HG03442 (cell line): Measurements from ENCODE around the gene MAGEB17.
"Not testable (repeated sequence)": the region's sequence is repeated elsewhere in the genome, so short reads cannot be mapped to it uniquely, and the experiment has no call there.

ENCODE experiments used
- ATAC-seq: cut with Tn5 transposase; IDR thresholded peaks from one replicate; pipeline ENCODE4 v1.9.1; 2021; ENCODE audit warnings: mild to moderate bottlenecking, moderate library complexity; ENCODE audit not compliant: unreplicated experiment

The MAGEB17 gene, protein sequence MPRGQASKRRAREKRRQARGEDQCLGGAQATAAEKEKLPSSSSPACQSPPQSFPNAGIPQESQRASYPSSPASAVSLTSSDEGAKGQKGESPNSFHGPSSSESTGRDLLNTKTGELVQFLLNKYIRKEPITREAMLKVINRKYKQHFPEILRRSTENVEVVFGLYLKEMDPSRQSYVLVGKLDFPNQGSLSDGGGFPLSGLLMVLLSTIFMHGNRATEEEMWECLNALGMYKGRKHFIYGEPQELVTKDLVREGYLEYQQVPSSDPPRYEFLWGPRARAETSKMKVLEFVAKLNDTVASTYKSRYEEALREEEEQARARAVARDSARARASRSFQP

DNA sequence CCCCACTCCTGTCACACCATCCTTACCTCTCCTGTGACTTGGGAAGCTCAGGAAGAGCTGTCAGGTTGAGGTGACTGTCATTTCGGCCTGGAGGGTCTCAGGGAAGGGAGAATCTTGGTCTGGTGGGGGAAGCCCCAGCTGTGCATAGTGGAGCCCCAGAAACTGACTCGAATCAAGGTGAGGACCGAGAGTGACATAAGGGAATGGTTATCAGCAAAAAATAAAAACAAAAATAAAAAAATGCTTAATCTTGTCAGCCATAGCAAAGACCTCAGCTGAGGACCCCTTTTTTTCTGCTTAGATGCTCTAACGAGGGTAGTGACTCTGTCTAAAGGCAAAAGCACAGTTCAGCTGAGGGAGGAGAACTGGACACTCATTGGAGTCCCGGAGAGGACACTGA lies at the start of gene MAGEB17:
TSS of gene MAGEB17 (plus strand) at position 301 of the 400 bp plus-strand sequence. CDS start 2,902 bp downstream, outside the sequence.
- ATAC-seq, result no peak

DNA sequence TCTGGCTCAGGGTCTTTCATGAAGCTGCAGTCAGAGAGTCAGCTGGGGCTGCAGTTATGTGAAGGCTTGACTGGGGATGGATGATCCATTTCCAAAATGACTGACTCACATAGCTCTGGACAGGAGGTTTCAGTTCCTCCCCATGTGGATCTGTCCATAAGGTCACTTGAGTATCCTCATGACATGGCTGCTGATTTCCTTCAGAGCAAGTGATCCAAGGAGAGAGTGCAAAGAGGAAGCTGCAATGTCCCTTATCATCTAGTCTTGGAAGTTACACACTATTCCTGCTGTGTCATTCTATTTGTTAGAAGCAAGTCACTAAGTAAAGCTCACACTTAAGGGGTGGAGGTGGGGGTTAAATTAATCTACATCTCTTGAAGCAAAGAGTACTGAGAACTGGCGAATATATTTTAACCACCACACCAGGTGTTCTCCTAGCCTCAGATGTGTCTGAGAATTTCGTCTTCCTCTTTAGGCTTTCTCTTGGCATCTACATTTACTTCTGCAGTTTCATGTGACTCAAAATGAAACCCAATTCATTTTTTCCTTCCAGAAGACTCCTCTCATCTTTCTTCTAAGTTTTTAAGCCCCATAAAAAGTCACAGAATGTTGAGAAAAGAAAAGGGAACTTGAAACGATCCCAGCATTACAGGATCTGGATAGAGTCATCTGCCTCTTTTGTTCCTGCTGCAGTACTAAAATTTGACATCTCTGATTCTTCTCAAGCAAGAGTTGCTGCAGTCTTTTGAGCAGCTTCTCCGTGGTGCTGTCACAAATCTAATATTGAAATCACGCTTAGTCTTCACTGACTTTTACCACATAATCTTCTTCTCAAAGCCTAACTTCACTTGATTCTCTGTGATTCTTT lies 47.7 kb upstream of the MAGEB17 start:
- ATAC-seq, result peak; percentile 85

DNA sequence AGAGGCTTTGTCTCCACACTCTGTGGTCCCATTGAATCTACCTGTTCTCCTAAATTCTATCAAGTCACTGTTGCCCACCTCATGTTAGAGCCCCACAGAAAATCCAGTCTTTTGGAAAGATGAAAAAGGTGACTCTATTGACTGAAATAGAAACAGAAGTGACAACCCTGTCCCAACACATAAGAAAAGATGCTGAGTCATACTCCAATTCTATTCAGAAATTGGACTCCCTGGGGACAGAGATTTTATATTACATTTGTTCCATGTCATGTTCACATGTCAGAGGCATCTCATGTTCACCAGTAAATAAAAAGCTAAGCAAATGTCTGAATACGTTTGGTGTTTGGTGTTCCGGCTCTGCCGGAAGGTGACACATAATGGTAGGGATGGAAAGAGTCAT lies 46.9 kb upstream of the MAGEB17 start:
- ATAC-seq, result no peak

DNA sequence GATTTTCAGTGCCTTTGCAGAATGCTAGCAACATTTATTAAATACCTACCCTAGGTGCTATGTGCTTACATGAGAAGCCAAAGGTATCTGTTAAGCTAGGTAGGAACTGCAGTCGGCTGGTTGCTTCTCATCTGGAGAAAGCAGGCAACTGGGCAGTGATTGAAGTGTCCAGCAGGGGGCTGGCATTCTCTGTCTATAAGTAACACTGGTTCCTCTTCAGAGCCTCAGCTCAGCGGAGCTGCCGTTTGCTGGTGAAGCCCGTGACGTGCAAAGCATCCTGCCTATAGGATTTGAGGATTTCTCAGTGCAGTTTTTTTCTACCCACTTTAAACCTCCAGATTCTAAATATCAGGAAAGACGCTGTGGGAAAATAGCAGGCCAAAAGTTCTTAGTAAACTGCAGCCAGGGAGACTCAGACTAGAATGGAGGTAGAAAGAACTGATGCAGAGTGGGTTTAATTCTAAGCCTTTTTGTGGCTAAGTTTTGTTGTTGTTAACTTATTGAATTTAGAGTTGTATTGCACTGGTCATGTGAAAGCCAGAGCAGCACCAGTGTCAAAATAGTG lies 44.0 kb upstream of the MAGEB17 start, which contains the start of gene GRPR:
TSS of gene GRPR (plus strand) at position 344 of the 565 bp plus-strand sequence. CDS start 389 bp downstream, outside the sequence.
- ATAC-seq, result peak; percentile 56

DNA sequence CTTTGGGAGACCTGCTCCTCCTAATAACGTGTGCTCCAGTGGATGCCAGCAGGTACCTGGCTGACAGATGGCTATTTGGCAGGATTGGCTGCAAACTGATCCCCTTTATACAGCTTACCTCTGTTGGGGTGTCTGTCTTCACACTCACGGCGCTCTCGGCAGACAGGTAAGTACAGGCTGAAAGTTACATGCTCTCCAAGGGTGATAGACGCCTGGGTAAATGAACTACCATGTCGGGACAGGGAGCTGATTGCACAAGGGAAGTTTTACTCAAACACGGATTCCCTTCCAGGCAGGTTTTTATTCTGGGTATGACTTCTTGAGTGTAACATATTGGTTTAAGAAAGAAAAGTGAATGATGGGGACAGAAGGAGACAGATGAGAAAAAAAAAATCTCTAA lies 43.1 kb upstream of the MAGEB17 start:
- no peak for ATAC-seq

DNA sequence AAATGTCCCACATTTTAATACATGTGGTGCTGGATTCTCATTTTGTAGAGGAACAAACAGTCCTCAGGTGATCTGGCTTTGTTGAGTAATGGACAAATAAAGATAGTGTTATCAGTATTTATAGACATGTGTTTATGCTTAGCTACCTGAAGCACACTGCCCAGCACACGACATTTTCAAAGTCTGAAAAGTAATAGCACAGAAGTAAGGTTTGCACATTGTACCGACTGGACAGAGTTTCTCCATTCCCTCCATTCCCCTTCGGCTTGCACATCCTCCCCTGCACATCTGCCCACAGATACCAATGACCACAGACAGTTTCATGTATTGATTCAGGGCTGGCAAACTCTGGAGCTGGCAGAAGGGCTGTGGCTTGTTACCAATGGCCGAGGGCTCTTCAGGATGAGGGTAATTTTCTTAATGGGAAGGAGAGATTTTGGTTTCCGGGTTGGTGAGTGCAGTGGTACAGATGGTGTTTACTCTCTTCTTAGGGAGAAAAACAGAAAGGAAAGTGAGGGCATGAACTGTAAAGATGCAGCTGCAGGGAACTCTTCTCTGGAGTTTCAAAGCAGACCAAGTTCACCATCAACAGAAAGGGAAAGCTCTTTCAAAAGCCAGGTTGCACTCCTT lies 41.6 kb upstream of the MAGEB17 start:
- no peak for ATAC-seq

DNA sequence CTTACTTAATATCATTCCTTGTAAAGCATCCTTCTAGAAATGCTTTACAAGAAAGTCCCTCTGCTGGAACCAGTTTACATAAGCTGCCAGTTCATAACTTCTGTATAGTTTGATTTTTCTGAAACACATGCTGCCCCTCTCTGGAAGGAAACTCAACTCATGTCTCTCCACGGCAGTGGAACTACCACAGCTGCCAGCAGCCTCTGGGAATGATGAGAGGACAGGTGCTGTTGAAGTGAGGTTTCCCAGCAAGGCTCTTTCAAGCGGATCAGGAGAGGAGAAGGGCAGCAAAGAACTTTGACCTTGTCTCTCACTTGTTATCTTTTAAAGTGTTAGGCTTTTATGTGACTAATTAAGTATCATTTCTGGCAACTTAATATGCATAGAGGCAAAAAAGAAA lies 36.6 kb upstream of the MAGEB17 start:
- no peak for ATAC-seq

DNA sequence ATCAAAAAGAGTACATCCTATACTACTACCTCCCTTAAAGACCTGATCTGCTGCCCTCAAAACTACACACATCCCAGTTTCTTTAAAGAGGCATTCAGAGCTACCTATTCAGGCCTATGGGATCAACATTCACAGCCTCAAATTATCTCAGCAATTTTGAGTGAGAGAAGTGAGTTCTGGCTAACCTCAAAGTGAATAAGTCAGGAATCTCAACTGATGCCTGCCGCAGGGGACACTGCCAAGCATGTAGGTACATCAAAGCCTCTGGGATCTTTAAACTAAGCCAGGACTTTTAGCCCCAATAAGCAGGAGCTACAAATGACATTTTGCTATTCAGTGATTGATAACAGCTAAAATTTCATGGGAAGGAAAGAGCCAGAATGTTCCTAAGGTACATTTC lies 32.3 kb upstream of the MAGEB17 start:
- no peak for ATAC-seq

DNA sequence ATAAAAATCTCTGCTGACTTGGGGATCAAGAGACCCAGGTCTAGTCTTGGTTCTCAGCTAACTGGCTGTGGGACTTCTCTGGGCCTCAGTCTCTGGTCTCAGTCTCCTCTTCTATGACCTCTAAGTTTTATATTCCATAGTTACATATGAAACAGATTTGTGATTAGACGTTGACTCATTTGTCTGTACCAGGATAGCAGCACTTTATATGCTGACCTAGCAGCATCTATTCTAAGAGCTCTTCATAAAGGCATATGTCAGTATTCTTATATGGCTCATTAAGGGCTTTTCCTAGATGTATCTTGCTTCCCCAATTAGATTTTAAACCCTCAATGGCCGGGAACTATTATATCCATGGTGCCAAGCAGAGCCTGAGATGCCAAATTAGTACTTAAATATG lies 31.2 kb upstream of the MAGEB17 start:
- no peak for ATAC-seq

DNA sequence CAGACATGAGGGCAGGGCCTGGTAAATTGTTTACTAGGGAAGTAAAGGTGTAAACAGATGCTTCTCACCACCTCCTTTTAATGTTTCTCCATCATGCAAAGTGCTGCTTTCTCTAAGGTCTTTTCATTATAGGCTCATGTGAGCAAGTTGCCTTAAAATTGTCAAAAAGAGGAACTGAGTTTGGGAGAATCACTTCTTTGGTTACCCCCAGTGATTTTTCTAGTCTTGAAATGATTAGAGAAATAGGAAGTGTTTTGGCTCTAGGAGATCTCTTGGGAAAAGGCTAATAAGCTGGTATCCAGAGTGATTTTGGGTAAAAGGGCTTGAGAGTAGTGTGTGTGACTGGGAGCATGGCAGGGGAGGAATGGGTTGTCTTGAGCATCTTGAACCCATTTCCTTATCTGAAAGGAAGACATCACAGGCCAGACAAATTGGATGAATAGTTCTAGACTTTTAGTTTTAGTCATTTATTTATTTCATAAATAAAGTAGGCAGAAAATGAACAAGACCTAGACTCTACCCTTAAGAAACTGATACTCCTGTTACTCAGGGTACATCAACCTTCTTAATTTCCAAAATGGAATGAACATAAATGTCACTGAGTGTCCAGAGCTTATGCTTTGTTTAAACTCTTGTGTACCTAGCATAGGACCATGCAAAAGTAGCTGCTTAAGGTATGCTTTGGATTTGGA lies 29.7 kb upstream of the MAGEB17 start:
- ATAC-seq, result peak; percentile 58

DNA sequence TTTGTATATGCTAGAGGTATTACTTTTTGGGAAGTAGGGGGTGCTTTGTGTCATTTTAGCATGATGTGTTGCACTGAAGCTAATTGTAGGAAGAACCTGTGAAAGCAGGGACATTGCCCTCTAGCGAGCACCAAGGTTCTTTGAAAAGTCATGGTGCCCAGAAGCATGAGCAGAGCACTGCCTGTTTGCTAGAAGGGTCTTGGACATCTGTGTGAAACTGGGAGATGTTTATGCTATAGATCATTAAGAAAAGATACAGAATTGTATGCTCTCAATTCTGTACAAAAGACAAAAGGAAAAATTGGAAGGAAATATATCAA lies 29.2 kb upstream of the MAGEB17 start:
- ATAC-seq, result peak; percentile 35

DNA sequence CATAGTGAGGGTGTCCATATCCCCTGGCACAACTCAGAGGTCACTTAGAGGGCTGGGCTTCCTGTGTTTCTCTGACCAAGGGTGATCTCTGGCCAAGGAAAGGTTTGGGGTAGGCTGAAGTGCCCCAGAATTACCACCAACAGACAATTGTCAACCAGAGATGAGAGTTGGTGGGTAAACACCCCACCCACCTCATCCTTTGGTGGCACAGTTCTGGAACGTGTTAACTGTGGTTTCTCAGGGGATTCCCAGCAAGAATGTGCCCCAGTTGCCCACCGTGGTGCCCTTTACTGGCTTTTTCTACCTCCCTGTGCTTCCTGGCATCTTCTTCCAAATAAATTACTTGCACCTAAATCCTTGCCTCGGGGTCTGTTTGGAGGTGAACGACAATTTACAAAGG lies 26.8 kb upstream of the MAGEB17 start:
- no peak for ATAC-seq

DNA sequence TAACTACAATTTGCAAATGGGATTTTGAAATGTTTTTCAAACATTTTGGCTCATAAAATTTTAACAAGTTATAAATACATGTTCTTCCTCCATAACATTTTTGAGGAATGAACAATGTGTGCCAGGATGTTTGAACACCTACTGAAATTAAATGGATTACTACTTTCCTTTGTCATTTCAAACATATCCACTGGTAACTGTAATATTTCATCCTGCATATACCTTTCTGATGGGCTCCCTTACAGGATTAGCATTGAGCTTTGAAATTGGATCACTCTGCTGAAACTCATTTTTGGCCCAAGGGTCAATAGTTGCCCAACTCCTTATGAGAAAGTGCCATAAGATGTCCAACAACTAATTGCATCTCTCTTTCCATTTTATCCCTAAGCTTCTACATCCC lies 26.3 kb upstream of the MAGEB17 start:
- ATAC-seq, result no peak

DNA sequence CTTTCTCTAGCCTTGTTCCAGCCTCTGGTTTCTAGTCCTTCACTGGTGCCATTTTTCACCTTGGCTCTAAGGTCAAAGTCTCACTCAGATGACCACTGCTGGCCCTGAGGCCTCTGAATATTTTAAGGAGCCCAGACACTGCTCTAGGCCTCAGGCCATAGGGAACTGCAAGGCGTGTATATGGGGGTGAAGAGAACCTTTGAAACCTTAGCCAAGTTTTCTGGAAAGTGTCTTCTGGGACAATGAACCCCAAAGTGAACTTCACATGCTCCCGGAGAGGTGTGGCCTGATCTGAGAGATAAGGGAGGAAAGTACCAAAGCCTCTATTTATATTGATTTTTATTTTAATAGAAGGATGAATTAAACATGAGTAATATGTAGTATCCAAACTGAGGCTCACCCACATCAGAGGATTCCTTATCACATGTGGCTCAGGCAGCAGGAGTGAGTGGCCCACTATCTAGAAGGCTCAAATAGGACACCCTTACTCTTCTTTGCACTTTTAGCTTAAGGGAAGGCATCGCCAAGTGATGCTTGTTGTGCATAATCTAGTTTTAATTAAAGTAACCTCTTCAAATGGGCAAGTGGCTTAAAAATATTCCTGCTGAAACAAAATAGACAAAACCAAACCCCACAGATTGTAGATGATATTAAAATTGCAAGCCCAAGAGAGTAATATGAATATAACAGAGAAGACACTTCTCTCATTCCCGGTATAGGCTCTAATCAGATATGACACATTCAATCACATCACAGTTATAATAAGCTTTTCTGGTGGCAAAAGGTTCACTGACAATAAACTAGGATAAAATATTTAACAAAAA lies 25.6 kb upstream of the MAGEB17 start:
- ATAC-seq, result no peak

DNA sequence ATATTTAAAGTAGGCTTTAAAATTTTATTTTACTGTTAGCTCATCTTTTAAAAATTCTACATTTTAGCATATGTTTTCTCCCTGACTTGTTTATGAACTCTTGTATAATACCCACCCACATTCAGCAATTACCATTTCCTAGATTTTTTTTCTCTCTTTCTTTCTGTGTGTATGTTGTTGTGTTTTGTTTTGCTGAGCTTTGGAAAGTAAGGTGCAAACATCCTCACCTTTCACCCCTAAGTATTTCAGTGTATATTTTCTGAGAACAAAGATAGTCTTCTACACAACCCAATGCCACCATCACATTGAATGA lies 25.1 kb upstream of the MAGEB17 start:
- no peak for ATAC-seq

DNA sequence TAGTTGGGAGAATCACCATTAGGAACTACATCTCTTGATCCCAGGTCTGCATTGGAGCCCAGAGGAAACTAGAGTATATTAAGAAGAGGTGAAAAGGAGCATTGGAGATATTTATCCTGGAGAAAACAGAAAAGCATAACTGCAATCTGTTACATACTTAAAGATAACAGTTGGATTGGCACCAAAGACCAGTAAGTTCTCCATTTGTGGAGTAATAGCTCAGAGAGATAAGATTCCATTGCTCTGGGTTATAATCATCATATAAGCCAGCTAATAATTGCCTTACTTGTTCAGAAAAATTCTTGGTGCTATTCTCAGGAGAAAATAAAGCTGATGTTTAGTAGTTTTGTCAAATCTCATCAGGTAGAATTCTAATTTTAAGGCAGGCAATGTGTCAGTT lies 23.3 kb upstream of the MAGEB17 start:
- ATAC-seq, result no peak

DNA sequence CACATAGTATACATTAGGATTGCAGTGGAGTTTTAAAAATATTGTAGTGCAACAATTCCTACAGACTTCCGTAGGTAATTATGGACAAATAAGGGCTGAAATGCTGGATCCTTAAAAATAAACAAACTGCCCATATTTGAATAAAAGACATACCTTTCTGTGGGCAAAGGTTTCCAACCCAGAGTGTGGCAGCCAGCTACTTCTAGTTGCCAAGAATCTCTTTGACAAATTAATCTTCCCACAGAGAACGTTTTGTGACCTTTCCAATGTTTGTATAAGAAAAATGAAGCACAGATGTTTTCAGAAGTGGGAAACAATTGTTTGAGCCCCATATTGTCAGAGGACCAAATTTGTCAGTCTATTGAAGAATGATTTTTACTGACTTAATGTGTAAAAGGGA lies 22.9 kb upstream of the MAGEB17 start:
- no peak for ATAC-seq

DNA sequence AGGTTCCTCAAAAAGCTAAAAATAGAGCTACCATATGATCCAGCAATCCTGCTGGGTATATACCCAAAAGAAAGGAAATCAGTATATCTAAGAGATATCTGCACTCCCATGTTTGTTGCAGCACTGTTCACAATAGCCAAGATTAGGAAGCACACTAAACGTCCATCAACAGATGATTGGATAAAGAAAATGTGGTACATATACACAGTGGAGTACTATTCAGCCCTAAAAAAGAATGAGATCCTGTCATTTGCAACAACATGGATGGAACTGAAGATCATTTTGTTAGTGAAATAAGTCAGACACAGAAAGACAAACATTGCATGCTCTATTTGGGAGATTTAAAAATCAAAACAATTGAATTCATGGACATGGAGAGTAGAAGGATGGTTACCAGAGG lies 22.2 kb upstream of the MAGEB17 start:
- not testable (repeated sequence) for ATAC-seq

DNA sequence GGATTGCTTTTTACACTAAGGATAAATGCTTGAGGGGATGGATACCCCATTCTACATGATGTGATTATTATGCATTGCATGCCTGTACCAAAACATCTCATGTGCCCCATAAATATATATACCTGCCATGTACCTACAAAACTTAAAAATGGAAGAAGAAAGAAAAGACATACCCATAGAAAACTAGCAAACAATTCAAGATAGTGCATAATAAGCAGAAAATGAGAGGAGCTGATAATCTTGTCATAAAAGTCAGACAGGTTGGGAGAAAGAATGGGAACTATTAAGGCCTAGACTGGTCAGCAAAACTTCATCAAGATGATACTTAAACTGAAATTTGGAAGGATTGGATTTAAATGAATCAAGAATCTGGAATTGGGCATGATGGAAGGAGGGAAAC lies 21.6 kb upstream of the MAGEB17 start:
- no peak for ATAC-seq

DNA sequence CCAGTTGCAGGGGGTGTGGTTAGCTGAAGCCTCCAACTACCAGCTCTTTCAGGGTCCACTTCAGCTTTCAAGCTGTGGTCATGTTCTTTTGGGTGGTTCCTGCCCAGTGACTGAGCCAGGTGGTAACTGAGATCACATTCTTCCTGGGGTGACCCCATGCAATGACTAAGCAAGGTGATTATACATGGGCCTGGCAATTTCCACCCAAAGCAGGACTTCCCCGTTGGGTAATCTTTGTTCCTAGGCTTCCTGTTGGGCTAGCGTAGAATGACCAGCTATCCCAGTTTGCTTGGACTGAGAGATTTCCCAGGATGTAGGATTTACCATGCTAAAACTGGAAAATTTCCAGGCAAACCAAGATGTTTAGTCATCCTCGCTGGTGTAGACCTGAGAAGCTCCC lies 18.4 kb upstream of the MAGEB17 start:
- no peak for ATAC-seq
